IMR-90 (cell line): ENCODE results near the gene PDS5B. TPM values are rescaled to one million over a fixed set of nuclear protein-coding genes. Genes with fewer than 3 reads are reported as not detected.

Source experiments
- ATAC-seq: fragments of 200-7000 bp; cut with Tn5 transposase; 2 replicates; pipeline ENCODE4 v1.9.1; 2020; ENCODE audit warnings: low read depth, mild to moderate bottlenecking, moderate library complexity
- BruUV-seq: library from RNA; stranded (reverse); fragments of 400-500 nt; replicated peaks from 2 replicates; lab custom pipeline; 2021; lab: Mats Ljungman, UMichigan
- CTCF ChIA-PET: fragments of 300-600 bp; formaldehyde crosslinking; extraction: SDS; loops from one replicate; lab custom pipeline; 2021; ENCODE audit warnings: antibody characterized with exemption; lab: Yijun Ruan, JAX
- POLR2A ChIA-PET: fragments of 300-600 bp; sonication (Branson Sonifier 250); formaldehyde crosslinking; loops from one replicate; lab custom pipeline; 2022; ENCODE audit warnings: antibody characterized with exemption; ENCODE audit not compliant: unreplicated experiment; lab: Charles Lee
- DNase-seq: peaks from one replicate; pipeline ENCODE4 v3.0.0; 2013
- H2AFZ ChIP-seq: replicated peaks from 2 replicates; pipeline ENCODE3; 2013; ENCODE audit warnings: low read length, mild to moderate bottlenecking; ENCODE audit not compliant: poor library complexity
- H2AK5ac ChIP-seq: 2 replicates; pipeline ENCODE4 v1.6.1; 2013; ENCODE audit warnings: low read depth, low read length, inconsistent platforms
- H2AK9ac ChIP-seq: replicated peaks from 2 replicates; pipeline ENCODE3; 2013; ENCODE audit warnings: mild to moderate bottlenecking, low read depth, low read length, moderate library complexity; ENCODE audit not compliant: poor library complexity
- H2BK120ac ChIP-seq: 2 replicates; pipeline ENCODE4 v1.6.1; 2013; ENCODE audit warnings: low read depth, low read length, inconsistent platforms
- H2BK15ac ChIP-seq: 3 replicates; pipeline ENCODE4 v1.6.1; 2013; ENCODE audit warnings: low read depth, low read length, inconsistent platforms
- H2BK20ac ChIP-seq: 2 replicates; pipeline ENCODE4 v1.6.1; 2013; ENCODE audit warnings: low read depth, mild to moderate bottlenecking, inconsistent platforms, low read length, moderate library complexity
- H2BK5ac ChIP-seq: 2 replicates; pipeline ENCODE4 v1.6.1; 2013; ENCODE audit warnings: mild to moderate bottlenecking, low read depth, low read length, inconsistent platforms; ENCODE audit not compliant: poor library complexity, severe bottlenecking
- H3K14ac ChIP-seq: replicated peaks from 2 replicates; pipeline ENCODE4 v1.6.1; 2013; ENCODE audit warnings: low read depth, low read length, inconsistent platforms
- H3K18ac ChIP-seq: 2 replicates; pipeline ENCODE4 v1.6.1; 2013; ENCODE audit warnings: low read depth, low read length, control low read depth
- H3K23ac ChIP-seq: 2 replicates; pipeline ENCODE4 v1.6.1; 2013; ENCODE audit warnings: low read depth, low read length, inconsistent platforms
- H3K27ac ChIP-seq: 2 replicates; pipeline ENCODE4 v1.5.1; 2013; ENCODE audit warnings: mild to moderate bottlenecking, control low read depth, low read length; ENCODE audit not compliant: insufficient read depth
- H3K27me3 ChIP-seq: 2 replicates; pipeline ENCODE4 v1.6.1; 2013; ENCODE audit warnings: low read length; ENCODE audit not compliant: control insufficient read depth, insufficient read depth
- H3K36me3 ChIP-seq: 2 replicates; pipeline ENCODE4 v1.6.1; 2013; ENCODE audit warnings: low read length, mixed read lengths; ENCODE audit not compliant: control insufficient read depth, insufficient read depth
- H3K4ac ChIP-seq: 2 replicates; pipeline ENCODE4 v1.6.1; 2013; ENCODE audit warnings: low read depth, low read length, inconsistent platforms
- H3K4me1 ChIP-seq: 2 replicates; pipeline ENCODE4 v1.6.1; 2013; ENCODE audit warnings: low read length, mixed read lengths; ENCODE audit not compliant: control insufficient read depth, insufficient read depth
- H3K4me2 ChIP-seq: 2 replicates; pipeline ENCODE4 v1.6.1; 2013; ENCODE audit warnings: low read depth, mild to moderate bottlenecking, control low read depth, low read length, moderate library complexity
- H3K4me3 ChIP-seq: 2 replicates; pipeline ENCODE4 v1.5.1; 2013; ENCODE audit warnings: low read depth, mild to moderate bottlenecking, control low read depth, low read length, moderate library complexity; ENCODE audit not compliant: insufficient read depth
- H3K56ac ChIP-seq: 2 replicates; pipeline ENCODE4 v1.6.1; 2013; ENCODE audit warnings: low read length, inconsistent platforms; ENCODE audit not compliant: insufficient read depth; ENCODE audit errors: extremely low read depth
- H3K79me1 ChIP-seq, 2 experiments: 2 replicates each; pipeline ENCODE4 v1.6.1; 2013; ENCODE audit warnings: low read length in 2 of 2, inconsistent platforms in 1 of 2, low read depth in 1 of 2
- H3K9ac ChIP-seq: 2 replicates; pipeline ENCODE4 v1.6.1; 2013; ENCODE audit warnings: low read depth, low read length, control low read depth
- H3K9me1 ChIP-seq: 2 replicates; pipeline ENCODE4 v1.6.1; 2013; ENCODE audit warnings: low read length, inconsistent platforms; ENCODE audit not compliant: insufficient read depth
- H3K9me3 ChIP-seq: 2 replicates; pipeline ENCODE4 v1.6.1; 2013; ENCODE audit warnings: low read length; ENCODE audit not compliant: control insufficient read depth, insufficient read depth
- H4K20me1 ChIP-seq: 2 replicates; pipeline ENCODE4 v1.6.1; 2013; ENCODE audit warnings: low read length, inconsistent platforms; ENCODE audit not compliant: insufficient read depth
- H4K5ac ChIP-seq: 2 replicates; pipeline ENCODE4 v1.6.1; 2013; ENCODE audit warnings: mild to moderate bottlenecking, low read depth, low read length, control low read depth
- H4K8ac ChIP-seq, 2 experiments: 2 replicates each; pipeline ENCODE4 v1.6.1; 2013; ENCODE audit warnings: low read depth in 2 of 2, low read length in 2 of 2, control low read depth in 1 of 2, inconsistent platforms in 1 of 2
- H4K91ac ChIP-seq: 2 replicates; pipeline ENCODE4 v1.6.1; 2013; ENCODE audit warnings: low read depth, low read length, inconsistent platforms; ENCODE audit not compliant: insufficient read depth
- NFE2L2 ChIP-seq: fragments of 150-350 bp; IDR thresholded peaks from 2 replicates; pipeline ENCODE4 v1.6.1; 2016; ENCODE audit warnings: low read depth, mild to moderate bottlenecking, low read length
- POLR2A ChIP-seq: IDR thresholded peaks from 2 replicates; pipeline ENCODE4 v1.6.1; 2012; ENCODE audit warnings: mild to moderate bottlenecking, low read depth, low read length
- RAD21 ChIP-seq: IDR thresholded peaks from 2 replicates; pipeline ENCODE4 v1.6.1; 2012; ENCODE audit warnings: low read length, improper control_type of control experiment
- RCOR1 ChIP-seq: IDR thresholded peaks from 2 replicates; pipeline ENCODE4 v1.6.1; 2012; ENCODE audit warnings: mild to moderate bottlenecking, low read length, improper control_type of control experiment; ENCODE audit not compliant: insufficient replicate concordance
- RFX5 ChIP-seq: IDR thresholded peaks from 2 replicates; pipeline ENCODE4 v1.8.0; 2012; ENCODE audit warnings: low read depth, mild to moderate bottlenecking, low read length, moderate library complexity
- SMC3 ChIP-seq: fragments of 150-350 bp; IDR thresholded peaks from 2 replicates; pipeline ENCODE4 v1.6.1; 2016; ENCODE audit warnings: low read depth, mild to moderate bottlenecking, antibody characterized with exemption, low read length, moderate library complexity
- WGBS, 2 experiments: methylation state at CpG; one replicate each; pipeline versions ENCODE4 v1.1.5 to v1.1.7; 2013; ENCODE audit warnings: missing lambda C conversion rate in 2 of 2; ENCODE audit not compliant: insufficient read length in 1 of 2; ENCODE audit errors: extremely low coverage in 2 of 2; 5-methylcytosine and 5-hydroxymethylcytosine counted together
- dilution Hi-C: fragments of 300-500 bp; cut with HindIII; formaldehyde crosslinking; loops from one replicate; pipeline ENCODE4 v1.14.3; 2018; ENCODE audit warnings: low sequenced_read_pairs; ENCODE audit not compliant: unreplicated experiment
- in situ Hi-C: fragments of 300-500 bp; cut with MboI; formaldehyde crosslinking; loops from 3 replicates; pipeline ENCODE4 v1.14.3; 2019; ENCODE audit warnings: low sequenced_read_pairs, inconsistent platforms, mixed read lengths
- intact Hi-C: fragments of 100-400 bp; cut with micrococcal nuclease; formaldehyde crosslinking; loops from 2 replicates; pipeline ENCODE4 v1.10.0; 2022
- polyA plus RNA-seq, 3 experiments: library from polyadenylated mRNA; depleted of rRNA; stranded (reverse); fragments of >200 nt; gene quantifications; 2 replicates each; pipeline ENCODE4 v1.2.3, GENCODE V29; 2012; ENCODE audit warnings: low replicate concordance in 1 of 3
- total RNA-seq: library from RNA; depleted of rRNA; stranded (reverse); fragments of >200 nt; gene quantifications from 2 replicates; pipeline ENCODE4 v1.2.3, GENCODE V29; 2012

The PDS5B gene
- total and polyA plus RNA-seq, 2 of the 4 experiments (the other 2 are of a cell fraction) = 6.2 to 20.1 TPM

DNA sequence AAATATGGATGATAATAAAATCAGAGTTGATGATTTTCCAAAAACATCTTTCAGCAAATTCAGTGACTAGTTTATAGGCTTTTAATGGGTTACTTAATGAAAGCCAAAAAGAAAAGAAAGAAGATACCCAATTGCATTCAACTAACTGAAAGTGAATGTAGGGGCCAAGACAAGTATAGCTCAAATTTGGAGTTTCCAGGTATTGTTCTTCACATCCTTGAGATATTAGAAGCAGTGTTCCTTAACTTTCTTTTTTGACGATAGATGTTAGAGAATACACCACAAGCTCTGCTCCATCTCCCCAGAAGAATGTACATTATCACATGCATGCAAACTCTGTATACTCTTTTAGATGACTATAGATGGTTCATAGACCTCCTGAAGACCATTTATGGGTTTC lies 43.6 kb downstream of the PDS5B start:
- Histone ChIP-seq H3K23ac (no peak overlapping the region), H3K14ac (no peak overlapping the region), H4K5ac (no peak overlapping the region), H2AFZ (no peak overlapping the region), H3K79me1 (peaks cover 24 to 49% of the 10 kb centered on the region in 2 experiments), H2BK5ac (no peak overlapping the region), H3K9me1 (peaks cover 9% of the 10 kb centered on the region), H3K9ac (no peak overlapping the region), H2AK9ac (no peak overlapping the region), H2BK120ac (no peak overlapping the region), H4K8ac (no peak overlapping the region), H2BK15ac (no peak overlapping the region), H3K56ac (no peak overlapping the region), H2AK5ac (no peak overlapping the region), H3K4me3 (no peak overlapping the region), H3K27ac (no peak overlapping the region), H3K4me1 (peaks cover 4% of the 10 kb centered on the region), H3K18ac (no peak overlapping the region), H3K4ac (no peak overlapping the region), H3K4me2 (no peak overlapping the region), H3K36me3 (no peaks in the 10 kb centered on the region), H3K27me3 (no peaks in the 10 kb centered on the region), H4K20me1 (peaks cover 19% of the 10 kb centered on the region), H3K9me3 (no peaks in the 10 kb centered on the region), H4K91ac (no peak overlapping the region), H2BK20ac (no peak overlapping the region)
- no peak for TF ChIP-seq RFX5
- no peak for TF ChIP-seq RCOR1
- TF ChIP-seq POLR2A = no peak
- TF ChIP-seq NFE2L2 = no peak
- no peak for TF ChIP-seq SMC3
- no peak for TF ChIP-seq RAD21
- in situ Hi-C loops = no loop called here
- ChIA-PET POLR2A (no interaction called here), CTCF (interaction anchor here (0.6 kb wide), 1 partner anchor 917 kb away, joined by 3 read pairs; no protein-coding TSS in a partner anchor)
- no TSS peak for BruUV-seq
- dilution Hi-C loops = no loop called here
- DNase-seq (no peak), ATAC-seq (no peak)
- WGBS, 2 experiments = no CpG with 5 or more reads among the region's 1 CpG
- intact Hi-C loops = loop anchor here (10.0 kb wide), 1 partner anchor 65 kb away; no protein-coding TSS in a partner anchor
